A549 (cell line): ENCODE data around the gene USP4.

Source experiments
- CBX2 ChIP-seq: fragments of 200-600 bp; sonication (generic); IDR thresholded peaks from 2 replicates; pipeline ENCODE4 v1.6.1; 2016; ENCODE audit warnings: low read depth, mild to moderate bottlenecking, borderline replicate concordance
- CHD4 ChIP-seq: fragments of 200-600 bp; sonication (generic); IDR thresholded peaks from 2 replicates; pipeline ENCODE4 v1.6.1; 2016; ENCODE audit warnings: antibody characterized with exemption, mild to moderate bottlenecking, borderline replicate concordance
- CTCF ChIP-seq: fragments of >200 bp; sonication (Bioruptor Twin); formaldehyde crosslinking; IDR thresholded peaks from 3 replicates; pipeline ENCODE4 v1.5.1; 2016
- EP300 ChIP-seq, 2 experiments: fragments of >200 bp; sonication (Bioruptor Twin); formaldehyde crosslinking; IDR thresholded peaks; 2 replicates in 1 of 2; 3 replicates in 1 of 2; pipeline ENCODE4 v1.6.1; 2016 to 2017
- GATA3 ChIP-seq: IDR thresholded peaks from 2 replicates; pipeline ENCODE4 v1.6.1; 2012; ENCODE audit warnings: borderline replicate concordance
- HDAC2 ChIP-seq: fragments of 200-600 bp; sonication (generic); IDR thresholded peaks from 2 replicates; pipeline ENCODE4 v1.6.1; 2016
- HMGXB4 ChIP-seq: fragments of 250-450 bp; sonication (Bioruptor Pico); IDR thresholded peaks from 2 replicates; pipeline ENCODE4 v1.5.0; 2021; ENCODE audit warnings: mild to moderate bottlenecking, moderate library complexity, borderline replicate concordance
- POLR2A ChIP-seq: IDR thresholded peaks from 2 replicates; pipeline ENCODE4 v1.6.1; 2012; ENCODE audit warnings: mild to moderate bottlenecking, low read length
- RAD21 ChIP-seq, 2 experiments: fragments of >200 bp in 1 of 2; sonication (Bioruptor Twin) in 1 of 2; formaldehyde crosslinking in 1 of 2; IDR thresholded peaks in 1 of 2; conservative IDR thresholded peaks in 1 of 2; 2 replicates in 1 of 2; 3 replicates in 1 of 2; pipeline ENCODE4 v1.6.1; 2012 to 2018; ENCODE audit warnings: inconsistent platforms in 1 of 2
- RCOR1 ChIP-seq: fragments of 150-350 bp; IDR thresholded peaks from 2 replicates; pipeline ENCODE4 v1.6.1; 2014; ENCODE audit warnings: antibody characterized with exemption, low read length, low read depth
- SMC3 ChIP-seq: fragments of >200 bp; sonication (Bioruptor Twin); formaldehyde crosslinking; IDR thresholded peaks from 3 replicates; pipeline ENCODE4 v1.6.1; 2018; ENCODE audit warnings: inconsistent platforms
- SREBF2 ChIP-seq: fragments of 450-650 bp; IDR thresholded peaks from 2 replicates; pipeline ENCODE4 v1.6.1; 2014; ENCODE audit warnings: mild to moderate bottlenecking, moderate library complexity
- ZSCAN20 ChIP-seq: fragments of 250-450 bp; sonication (Bioruptor Pico); IDR thresholded peaks from 2 replicates; pipeline ENCODE4 v1.8.0; 2022; ENCODE audit warnings: mild to moderate bottlenecking, moderate library complexity

- TF ChIP-seq RAD21 (conservative IDR thresholded peaks at IDR 0.05 in 1 of 2, IDR thresholded peaks at IDR 0.05 in 1 of 2) (no peak), POLR2A (no peak), HMGXB4 (no peak), CTCF (no peak), SREBF2 (no peak), HDAC2 (no peak), SMC3 (no peak), CBX2 (no peak), CHD4 (no peak), RCOR1 (no peak), GATA3 (no peak), ZSCAN20 (CRISPR knock-in tag) (no peak), EP300 (IDR thresholded peaks at IDR 0.05) (no peak)
These were observed 39.3 kb downstream of the USP4 start for GRCh38 chr3:49300595-49300994.
